Stimulated activated naive CD8-positive, alpha-beta T cell treated with anti-CD3 and anti-CD28 coated beads, Interleukin-15, Interleukin-2, amounts not matched to agents 100 U/mL and 50 U/mL, for 24 hours (primary cell): ENCODE data around the gene ZCCHC10.
"Not testable (repeated sequence)": the region's sequence is repeated elsewhere in the genome, so short reads cannot be mapped to it uniquely, and the experiment has no call there.

Experiments
- ATAC-seq: fragments of 150-1000 bp; cut with Tn5 transposase; one replicate; pipeline ENCODE4 v1.10.0; 2021
- DNase-seq: peaks from one replicate; pipeline ENCODE4 v3.0.0; 2021

The ZCCHC10 gene

DNA sequence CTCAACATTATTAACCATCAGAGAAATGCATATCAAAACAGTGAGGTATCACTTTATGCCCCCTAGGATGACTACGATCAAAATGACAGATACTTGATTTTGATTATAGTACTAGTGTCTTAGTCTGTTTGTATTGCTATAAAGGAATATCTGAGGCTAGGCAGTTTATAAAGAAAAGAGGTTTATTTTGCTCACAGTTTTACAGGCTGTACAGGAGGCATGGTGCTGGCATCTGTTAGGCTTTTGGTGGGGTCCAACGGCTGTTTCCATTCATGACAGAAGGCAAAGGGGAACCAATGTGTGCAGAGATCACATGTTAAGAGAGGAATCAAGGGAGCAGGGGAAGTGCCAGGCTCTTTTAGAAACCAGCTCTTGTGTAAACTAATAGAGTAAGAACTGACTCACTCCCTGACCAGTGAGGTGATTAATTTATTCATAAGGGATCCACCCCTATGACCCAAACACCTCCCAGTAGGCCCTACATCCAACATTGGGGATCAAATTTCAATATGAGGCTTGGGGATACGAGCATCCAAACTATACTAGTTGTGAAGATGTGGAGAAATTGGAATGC is 46.9 kb downstream of the ZCCHC10 start:
- ATAC-seq = no peak
- no peak for DNase-seq

DNA sequence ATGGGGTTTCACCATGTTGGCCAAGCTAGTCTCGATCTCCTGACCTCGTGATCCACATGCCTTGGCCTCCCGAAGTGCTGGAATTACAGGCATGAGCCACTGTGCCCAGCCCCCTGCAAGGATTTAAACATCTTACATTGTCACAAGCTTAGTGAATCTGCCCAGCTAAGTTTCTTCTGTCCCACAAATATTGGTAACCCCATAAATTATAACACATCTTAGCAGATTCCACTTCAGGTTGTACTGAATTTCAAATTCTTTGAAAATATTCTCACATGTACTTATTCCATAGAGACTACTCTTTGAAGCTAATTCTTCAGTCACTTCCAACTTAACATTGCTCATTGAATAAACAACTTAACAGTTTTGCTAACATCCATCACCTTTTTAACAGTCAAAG is 49.5 kb downstream of the ZCCHC10 start:
- no peak for ATAC-seq
- no peak for DNase-seq

DNA sequence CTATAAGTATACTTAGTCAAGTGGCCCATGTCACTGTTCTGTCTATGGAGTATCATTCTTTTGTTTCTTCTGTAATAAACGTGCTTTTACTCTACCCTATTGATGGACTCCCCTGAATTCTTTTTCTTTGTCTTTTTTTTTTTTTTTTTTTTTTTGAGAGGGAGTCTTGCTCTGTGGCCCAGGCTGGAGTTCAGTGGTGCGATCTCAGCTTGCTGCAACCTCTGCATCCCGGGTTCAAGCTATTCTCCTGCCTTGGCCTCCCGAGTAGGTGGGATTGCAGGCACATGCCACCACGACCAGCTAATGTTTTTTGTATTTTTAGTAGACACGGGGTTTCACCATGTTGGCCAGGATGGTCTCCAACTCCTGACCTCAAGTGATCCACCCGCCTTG is 53.9 kb downstream of the ZCCHC10 start:
- DNase-seq, ATAC-seq: not testable (repeated sequence)

DNA sequence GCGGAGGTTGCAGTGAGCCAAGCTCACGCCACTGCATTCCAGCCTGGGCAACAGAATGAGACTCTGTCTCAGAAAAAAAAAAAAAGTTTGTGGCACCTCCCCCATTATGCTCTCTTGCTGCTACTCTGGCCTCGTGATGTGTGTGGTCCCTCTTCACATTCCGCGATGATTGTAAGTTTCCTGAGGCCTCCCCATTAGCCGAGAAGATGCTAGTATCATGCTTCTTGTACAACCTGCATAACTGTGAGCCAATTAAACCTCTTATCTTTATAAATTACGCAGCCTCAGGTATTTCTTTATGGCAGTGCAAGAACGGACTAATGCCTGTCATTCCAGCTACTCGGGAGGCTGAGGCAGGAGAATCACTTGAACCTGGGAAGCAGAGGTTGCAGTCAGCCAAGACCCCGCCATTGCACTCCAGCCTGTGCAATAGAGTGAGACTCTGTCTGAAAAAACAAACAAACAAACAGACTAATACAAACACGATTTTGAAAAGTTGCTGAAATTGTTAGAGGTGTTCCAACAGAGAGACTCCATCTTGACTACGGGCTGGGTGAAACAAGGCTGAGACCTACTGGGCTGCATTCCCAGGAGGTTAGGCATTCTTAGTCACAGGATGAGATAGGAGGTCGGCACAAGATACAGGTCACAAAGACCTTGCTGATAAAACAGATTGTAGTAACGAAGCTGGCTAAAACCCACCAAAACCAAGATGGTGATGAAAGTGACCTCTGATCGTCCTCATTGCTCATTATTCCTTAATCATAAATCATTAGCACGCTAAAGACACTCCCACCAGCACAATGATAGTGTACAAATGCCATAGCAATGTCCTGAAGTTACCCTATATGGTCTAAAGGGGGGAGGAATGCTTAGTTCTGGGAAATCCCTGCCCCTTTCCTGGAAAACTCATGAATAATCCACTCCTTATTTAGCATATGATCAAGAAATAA is 54.6 kb downstream of the ZCCHC10 start:
- DNase-seq (no peak), ATAC-seq (no peak)

DNA sequence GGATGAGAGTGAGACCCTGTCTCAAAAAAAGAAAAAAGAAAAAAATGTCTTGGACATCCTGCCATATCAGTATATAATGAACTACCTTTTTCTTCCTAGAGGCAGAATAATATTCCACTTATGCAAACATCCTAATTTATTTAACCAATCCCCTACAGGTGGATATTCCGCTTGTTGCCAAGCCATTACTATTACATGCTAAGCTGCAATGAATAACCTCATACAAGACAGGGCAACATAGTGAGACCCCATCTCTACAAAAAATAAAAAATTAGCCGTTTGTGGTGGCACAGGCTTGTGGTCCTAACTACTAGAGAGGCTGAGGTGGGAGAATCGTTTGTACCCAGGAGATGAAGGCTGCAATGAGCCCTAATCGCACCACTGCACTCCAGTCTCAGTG is 61.2 kb downstream of the ZCCHC10 start:
- ATAC-seq (no peak), DNase-seq (no peak)

DNA sequence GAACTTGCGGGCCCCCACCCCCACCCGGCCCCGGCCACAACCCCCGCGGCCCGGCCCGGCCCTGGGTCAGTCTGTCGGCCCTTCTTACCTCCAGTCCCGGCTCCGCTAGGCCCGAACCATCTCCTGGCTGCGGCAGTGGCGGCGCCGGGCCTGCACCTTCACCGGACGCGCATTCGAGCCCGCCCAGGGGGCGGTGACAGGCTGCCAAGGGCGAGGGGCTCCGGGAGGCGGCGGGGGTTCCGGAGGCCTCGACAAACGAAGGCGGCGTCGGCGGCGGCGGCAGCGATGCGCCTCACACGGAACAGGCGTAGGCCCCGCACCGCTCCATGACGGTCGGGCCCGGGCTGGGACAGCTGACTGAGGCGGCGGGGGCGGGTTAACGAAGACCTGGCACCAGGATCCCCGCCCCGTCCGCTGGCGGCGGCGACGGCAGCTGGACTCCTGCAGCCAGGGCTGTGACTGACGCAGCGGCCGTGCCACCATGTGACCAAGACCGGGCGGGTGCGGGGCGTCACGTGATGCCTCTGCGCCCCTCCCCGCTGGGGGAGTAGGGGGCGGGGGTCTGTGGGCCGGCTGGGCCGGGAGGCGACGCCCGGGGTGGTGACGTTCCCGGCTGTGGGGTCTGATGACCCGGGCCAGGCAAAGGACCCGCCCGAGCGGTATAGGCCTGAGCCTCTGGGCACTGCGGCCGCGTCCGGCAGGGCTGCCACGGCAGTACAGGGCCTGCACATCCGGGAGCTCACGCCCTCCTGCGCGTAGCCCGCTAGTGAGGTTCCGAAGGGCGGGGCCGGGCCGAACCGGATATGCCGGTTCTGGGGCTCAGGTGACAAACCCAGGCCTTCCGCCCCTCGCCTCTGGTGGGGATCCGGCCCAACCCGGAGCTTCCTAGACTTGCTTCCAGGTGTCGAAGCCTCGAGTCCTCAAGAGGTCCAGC is 62.9 kb downstream of the ZCCHC10 start, which contains the start of gene AFF4:
Gene AFF4, minus strand, starts transcription at position 464 of the 934 bp plus-strand sequence. CDS start 26,445 bp downstream, outside the sequence.
- ATAC-seq = peak; percentile 95

DNA sequence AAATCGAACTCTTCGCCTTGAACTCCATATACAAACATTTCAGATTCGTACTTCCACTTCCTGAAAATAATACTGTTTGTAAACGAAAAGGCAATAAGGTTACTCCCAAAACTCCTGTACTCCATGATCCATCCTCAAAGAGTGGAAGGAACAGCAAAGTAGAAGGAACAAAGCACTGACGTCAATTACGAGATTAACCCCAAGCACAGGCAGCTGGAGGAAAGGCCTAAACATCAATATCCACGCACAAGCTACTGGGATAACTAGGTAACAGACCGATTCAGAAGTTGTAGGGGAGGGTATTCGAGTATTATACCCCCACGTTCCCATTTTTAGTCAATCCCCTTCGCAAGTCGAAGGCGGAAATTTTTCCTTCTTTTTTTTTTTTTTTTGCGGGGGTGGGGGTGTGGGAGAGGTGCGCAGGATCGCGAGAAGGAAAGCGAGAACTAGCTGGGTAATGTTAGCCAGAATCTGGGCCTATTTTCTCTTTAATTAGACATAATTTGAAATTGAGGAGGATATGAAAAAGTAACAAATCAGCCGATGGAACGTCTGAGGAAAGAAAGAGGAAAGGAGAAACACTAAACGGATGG is 63.8 kb downstream of the ZCCHC10 start:
- DNase-seq = peak; percentile 25
- ATAC-seq = no peak

More for the DNA sequence above, 62.9 kb downstream of the ZCCHC10 start, which contains the start of gene AFF4:
- peak; percentile 93 for DNase-seq

DNA sequence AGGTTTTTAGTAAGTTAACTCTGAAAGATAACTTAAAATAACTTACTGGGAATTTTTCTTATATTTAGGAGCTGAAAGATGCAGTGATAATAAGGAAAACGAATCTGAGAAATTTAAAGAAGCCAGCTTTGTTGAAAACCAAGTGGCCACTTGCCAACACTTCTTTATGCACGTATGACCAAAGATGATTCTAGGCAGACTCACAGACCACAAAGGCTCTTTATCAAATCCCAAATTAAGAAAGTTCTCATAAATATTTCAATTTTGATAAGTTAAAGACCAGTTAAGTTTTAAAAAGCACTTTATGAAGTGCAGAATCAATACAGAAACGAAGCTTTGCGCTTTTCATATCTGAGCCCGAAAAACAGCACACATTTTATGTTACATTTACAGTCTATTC is 64.5 kb downstream of the ZCCHC10 start:
- ATAC-seq = no peak
- DNase-seq = no peak

DNA sequence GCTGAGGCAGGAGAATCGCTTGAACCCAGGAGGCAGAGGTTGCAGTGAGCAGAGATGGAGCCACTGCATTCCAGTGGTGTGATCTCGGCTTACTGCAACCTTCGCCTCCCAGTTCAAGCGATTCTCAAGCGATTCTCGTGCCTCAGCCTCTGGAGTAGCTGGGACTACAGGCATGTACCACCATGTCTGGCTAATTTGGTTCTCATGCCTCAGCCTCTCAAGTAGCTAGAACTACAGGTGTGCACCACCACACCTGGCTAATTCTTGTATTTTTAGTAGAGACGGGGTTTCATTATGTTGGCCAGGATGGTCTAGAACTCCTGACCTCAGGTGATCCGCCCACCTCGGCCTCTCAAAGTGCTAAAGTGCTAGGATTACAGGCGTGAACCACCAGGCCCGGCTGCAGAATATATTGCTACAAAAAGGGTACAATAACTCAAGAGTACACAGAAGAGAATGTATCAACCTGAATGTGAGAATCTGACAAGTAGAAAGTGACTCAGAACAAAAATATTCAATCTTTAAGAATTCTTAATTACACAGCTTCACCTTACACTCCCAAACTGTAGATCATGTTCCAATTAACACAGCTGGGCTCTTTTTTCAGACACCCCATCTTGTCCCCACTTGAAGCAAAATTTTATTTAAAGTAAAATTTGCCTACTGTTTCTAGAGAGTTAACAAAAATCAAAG is 65.1 kb downstream of the ZCCHC10 start:
- not testable (repeated sequence) for ATAC-seq, DNase-seq

DNA sequence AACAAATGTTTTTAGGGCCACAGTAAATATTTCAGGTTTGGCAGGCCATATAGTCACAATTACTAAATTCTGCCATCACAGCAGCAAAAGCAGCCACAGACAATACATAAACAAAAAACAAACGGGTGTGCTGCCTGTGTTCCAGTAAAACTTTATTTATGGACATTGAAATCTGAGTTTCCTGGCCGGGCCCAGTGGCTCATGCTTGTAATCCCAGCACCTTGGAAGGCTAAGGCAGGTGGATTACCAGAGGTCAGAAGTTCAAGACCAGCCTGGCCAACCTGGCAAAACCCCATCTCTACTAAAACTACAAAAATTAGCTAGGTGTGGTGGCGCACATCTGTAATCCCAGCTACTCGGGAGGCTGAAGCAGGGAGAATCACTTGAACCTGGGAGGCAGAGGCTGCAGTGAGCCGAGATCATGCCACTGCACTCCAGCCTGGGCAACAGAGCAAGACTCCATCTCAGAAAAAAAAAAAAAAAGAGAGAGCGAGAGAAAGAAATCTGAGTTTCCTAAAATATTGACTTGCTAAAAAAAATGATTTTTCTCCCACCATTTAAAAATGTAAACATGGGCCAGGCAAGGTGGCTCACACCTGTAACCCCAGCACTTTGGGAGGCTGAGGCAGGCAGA is 70.1 kb downstream of the ZCCHC10 start:
- ATAC-seq, DNase-seq: not testable (repeated sequence)

DNA sequence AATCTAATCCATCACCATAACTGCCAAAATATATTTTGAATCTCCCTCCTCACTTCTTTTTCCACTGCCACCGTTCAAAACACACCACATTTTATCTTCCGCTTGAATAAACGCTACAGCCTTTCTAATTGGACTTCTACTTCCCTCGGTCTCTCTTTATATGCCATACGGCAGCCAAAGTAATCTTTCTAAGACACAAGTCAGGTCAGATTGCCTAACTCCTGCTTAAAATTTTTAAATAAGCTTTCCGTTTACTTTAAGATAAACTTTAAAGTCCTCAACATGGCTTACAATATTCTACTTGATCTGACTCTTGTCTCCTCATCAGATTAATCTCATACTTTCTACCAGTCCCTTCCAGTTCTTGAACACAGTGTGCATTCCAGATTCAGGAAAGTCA is 72.6 kb downstream of the ZCCHC10 start:
- no peak for ATAC-seq
- no peak for DNase-seq

DNA sequence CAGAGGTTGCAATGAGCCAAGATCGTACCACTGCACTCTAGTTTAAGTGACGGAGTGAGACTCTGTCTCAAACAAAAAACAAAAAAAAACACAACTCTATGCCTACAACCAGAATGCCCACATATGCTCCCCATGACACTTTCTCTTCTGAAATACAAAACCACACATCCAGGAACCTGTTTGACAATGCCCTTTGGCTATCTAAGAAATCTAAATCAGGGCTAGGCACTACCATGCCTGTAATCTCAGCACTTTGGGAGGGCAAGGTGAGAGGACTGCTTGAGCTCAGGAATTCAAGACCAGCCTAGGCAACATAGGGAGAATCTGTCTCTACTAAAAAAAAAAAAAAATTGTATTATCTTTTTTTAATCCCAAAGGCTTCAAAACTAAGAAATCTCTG is 73.5 kb downstream of the ZCCHC10 start:
- ATAC-seq = no peak
- no peak for DNase-seq

DNA sequence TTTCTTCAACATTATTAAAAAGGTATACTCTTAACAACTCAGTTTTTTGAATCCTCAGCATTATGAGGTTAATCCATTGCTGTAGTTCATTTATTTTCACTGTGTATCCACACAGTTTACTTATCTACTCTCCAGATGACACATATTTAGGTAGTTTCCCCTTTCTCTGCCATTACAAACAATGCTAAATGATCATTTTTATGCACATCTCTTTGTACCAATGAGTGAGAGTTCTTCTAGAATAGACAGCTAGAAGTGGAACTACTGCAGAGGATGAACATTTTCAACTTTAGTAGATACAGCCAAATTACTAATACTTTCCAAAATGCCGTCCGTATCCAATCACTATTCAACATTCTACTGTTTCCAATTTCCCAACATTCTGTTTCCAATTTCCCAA is 74.5 kb downstream of the ZCCHC10 start:
- ATAC-seq (no peak), DNase-seq (no peak)

DNA sequence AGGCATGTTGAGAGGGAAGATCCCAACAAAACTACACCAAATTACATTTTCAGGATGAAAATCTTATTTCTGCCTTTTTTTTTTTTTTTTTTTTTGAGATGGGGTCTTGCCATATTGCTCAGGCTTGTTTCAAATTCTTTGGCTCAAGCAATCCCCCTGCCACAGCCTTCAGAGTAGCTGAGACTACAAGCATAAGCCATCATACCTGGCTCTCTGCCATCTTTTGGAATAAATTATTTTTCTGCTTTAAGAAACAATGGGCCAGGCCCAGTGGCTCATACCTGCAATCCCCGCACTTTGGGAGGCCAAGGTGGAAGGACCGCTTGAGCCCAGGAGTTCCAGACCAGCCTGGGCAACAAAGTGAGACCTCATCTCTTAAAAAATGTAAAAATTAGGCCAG is 77.2 kb downstream of the ZCCHC10 start:
- no peak for ATAC-seq
- DNase-seq = no peak

DNA sequence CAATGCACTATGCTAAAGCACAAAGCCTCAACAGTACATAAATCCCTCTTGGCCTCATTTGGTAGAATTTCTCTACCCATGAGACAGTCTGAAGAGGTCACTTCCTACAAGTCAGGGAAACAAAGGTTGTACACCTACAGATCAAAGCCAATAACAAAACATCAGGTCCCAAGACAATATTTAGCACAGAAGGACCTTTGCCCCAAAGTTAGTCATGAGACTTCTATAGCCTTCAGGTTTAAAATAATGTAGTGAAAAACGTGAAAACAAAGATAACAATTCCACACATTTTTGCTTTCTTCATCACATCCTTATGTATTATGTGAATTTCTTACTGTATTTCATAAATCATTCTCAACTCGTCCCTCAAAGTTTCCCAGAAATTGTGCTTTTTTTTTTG is 78.7 kb downstream of the ZCCHC10 start:
- DNase-seq (no peak), ATAC-seq (no peak)
